Liver (tissue), 3 donors: Measurements from ENCODE around the gene CEMIP.

Source experiments
- CTCF ChIP-seq: fragments of 150-350 bp; IDR thresholded peaks from 2 replicates; pipeline ENCODE4 v1.5.1; 2017; ENCODE audit warnings: improper control_type of control experiment, low read depth, low read length; ENCODE audit not compliant: missing input control
- FOXA1 ChIP-seq: IDR thresholded peaks from 2 replicates; pipeline ENCODE4 v1.6.1; 2016; ENCODE audit warnings: antibody characterized with exemption
- HNF4G ChIP-seq: IDR thresholded peaks from 2 replicates; pipeline ENCODE4 v1.6.1; 2016; ENCODE audit warnings: antibody characterized with exemption
- MAX ChIP-seq: IDR thresholded peaks from 2 replicates; pipeline ENCODE4 v1.6.1; 2016; ENCODE audit warnings: antibody characterized with exemption
- RAD21 ChIP-seq, 2 donors: IDR thresholded peaks; 2 replicates each; pipeline ENCODE4 v1.6.1; 2016; ENCODE audit warnings: antibody characterized with exemption in 2 of 2, mild to moderate bottlenecking in 2 of 2
- REST ChIP-seq: IDR thresholded peaks from 2 replicates; pipeline ENCODE4 v1.6.1; 2016; ENCODE audit warnings: antibody characterized with exemption, mild to moderate bottlenecking
- SP1 ChIP-seq: IDR thresholded peaks from 2 replicates; pipeline ENCODE4 v1.6.1; 2018; ENCODE audit warnings: antibody characterized with exemption, mild to moderate bottlenecking
- TAF1 ChIP-seq: conservative IDR thresholded peaks from 2 replicates; pipeline ENCODE4 v1.6.1; 2016; ENCODE audit warnings: antibody characterized with exemption, mild to moderate bottlenecking
- YY1 ChIP-seq: IDR thresholded peaks from 2 replicates; pipeline ENCODE4 v1.6.1; 2016; ENCODE audit warnings: antibody characterized with exemption, mild to moderate bottlenecking
- donor health status: healthy.
- donor health status: healthy.

GRCh38 chr15:80778964-80779657 is at the start of gene CEMIP:
- TF ChIP-seq RAD21 (IDR thresholded peaks at IDR 0.05) (peak; percentile 68 to 75), TAF1 (no peak), CTCF (peak; percentile 72), YY1 (no peak), REST (no peak), SP1 (no peak), MAX (no peak), FOXA1 (no peak), HNF4G (no peak)
